ENCODE data around the gene UBE2G1. TPM values are rescaled to one million over a fixed set of nuclear protein-coding genes. Genes with fewer than 3 reads are reported as not detected.
"Not testable (repeated sequence)": the region's sequence is repeated elsewhere in the genome, so short reads cannot be mapped to it uniquely, and the experiment has no call there.

UBE2G1 gene
- total RNA-seq, 2 donors from 2014 or later, result 39.5 to 58.5 TPM

DNA sequence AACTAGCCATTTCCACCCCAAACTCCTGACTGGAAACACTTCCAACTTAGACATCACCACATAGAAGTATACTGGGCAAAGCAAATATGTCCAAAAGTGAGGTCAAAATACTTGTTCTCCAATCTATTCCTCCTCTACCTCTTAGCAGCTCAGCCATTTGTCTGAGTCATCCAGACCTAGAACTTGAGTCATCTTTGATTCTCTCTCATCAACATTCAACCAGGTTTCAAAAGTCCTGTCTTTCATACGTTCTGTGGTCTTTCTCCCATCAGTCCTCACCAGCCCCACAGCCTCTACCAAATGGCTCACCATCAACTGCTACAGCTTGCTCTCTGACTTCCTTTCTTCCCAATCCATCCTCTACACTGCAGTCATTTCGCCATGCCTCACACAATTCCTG lies 109.5 kb downstream of the UBE2G1 start:
- Histone ChIP-seq H3K4me3 (no peak overlapping the region), H3K27ac (no peak overlapping the region), H3K4me1 (peaks cover 0 to 4% of the 10 kb centered on the region in 2 donors), H3K36me3 (no peaks in the 10 kb centered on the region), H3K27me3 (no peaks in the 10 kb centered on the region), H3K9me3 (peaks cover 0 to 12% of the 10 kb centered on the region in 2 donors)
- DNase-seq (ENCODE audit: low spot score), result no peak
- TF ChIP-seq, protein P1, sequence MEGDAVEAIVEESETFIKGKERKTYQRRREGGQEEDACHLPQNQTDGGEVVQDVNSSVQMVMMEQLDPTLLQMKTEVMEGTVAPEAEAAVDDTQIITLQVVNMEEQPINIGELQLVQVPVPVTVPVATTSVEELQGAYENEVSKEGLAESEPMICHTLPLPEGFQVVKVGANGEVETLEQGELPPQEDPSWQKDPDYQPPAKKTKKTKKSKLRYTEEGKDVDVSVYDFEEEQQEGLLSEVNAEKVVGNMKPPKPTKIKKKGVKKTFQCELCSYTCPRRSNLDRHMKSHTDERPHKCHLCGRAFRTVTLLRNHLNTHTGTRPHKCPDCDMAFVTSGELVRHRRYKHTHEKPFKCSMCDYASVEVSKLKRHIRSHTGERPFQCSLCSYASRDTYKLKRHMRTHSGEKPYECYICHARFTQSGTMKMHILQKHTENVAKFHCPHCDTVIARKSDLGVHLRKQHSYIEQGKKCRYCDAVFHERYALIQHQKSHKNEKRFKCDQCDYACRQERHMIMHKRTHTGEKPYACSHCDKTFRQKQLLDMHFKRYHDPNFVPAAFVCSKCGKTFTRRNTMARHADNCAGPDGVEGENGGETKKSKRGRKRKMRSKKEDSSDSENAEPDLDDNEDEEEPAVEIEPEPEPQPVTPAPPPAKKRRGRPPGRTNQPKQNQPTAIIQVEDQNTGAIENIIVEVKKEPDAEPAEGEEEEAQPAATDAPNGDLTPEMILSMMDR (IDR thresholded peaks at IDR 0.05), result no peak

DNA sequence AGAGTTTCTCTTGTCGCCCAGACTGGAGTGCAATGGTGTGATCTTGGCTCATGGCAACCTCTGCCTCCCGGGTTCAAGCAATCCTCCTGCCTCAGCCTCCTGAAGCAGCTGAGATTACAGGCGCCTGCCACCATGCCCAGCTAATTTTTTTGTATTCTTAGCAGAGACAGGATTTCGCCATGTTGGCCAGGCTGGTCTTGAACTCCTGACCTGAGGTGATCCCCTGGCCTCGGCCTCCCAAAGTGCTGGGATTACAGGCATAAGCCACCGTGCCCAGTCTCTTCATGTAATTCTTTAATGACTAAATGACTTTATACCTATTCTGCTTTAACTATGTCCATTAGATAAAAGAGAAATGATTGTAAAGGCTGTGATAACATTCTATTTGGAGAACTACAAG lies 111.2 kb downstream of the UBE2G1 start:
- not testable (repeated sequence) for H3K27me3 ChIP-seq; DNase-seq (ENCODE audit: low spot score); H3K36me3 ChIP-seq; H3K27ac ChIP-seq; H3K4me1 ChIP-seq; H3K4me3 ChIP-seq
- peaks cover 0 to 12% of the 10 kb centered on the region in 2 donors for H3K9me3 ChIP-seq

DNA sequence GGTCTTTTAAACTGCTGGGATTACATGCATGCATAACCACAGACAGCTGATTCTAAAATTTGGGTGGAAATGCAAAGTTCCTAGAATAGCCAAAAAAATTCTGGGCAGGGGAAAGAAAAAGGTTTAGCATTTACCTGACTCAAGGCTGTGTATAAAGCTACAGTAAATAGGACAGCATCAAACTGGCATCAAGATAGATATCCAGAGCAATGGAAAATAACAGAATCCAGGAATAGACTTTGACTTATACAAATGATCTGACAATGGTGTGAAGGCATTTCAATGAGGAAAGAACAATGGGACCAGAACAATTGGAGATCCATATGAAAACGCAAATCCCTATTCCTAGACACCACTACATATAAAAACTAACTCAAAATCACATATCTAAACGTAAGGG lies 115.6 kb downstream of the UBE2G1 start:
- TF ChIP-seq, protein P1 (IDR thresholded peaks at IDR 0.05), result no peak
- H3K4me3 ChIP-seq, result no peak overlapping the region
- no peak for DNase-seq (ENCODE audit: low spot score)
- no peaks in the 10 kb centered on the region for H3K27me3 ChIP-seq
- peaks cover 0 to 29% of the 10 kb centered on the region in 2 donors for H3K4me1 ChIP-seq
- no peaks in the 10 kb centered on the region for H3K9me3 ChIP-seq
- no peaks in the 10 kb centered on the region for H3K36me3 ChIP-seq
- no peak overlapping the region for H3K27ac ChIP-seq

DNA sequence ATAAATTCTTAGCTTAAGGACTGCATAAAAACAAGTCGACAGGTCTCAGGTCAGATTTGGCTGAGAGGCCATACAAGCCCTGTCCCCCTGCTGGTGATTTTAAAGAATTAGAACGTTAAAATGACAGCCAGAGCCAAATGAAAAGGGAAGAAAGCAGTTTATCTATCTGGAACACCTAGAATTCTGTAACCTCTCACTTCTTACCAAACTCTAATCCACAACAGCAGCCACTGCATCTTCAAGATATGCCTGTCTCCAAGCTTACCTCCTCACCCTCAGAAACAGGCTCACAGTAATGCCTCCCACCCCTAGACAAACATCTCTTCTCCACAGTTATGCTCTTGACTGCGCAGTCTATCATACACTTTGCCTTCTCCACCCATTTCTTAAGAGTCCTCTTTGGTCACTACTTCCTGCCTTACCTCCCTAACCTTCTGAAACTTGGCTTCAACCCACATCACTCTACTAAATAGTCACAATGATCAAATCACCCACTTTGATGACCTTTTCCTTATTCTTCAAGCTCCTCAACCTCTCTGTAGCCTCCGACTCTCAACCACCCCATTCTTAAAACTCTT lies 116.9 kb downstream of the UBE2G1 start:
- no peak overlapping the region for H3K4me3 ChIP-seq
- H3K36me3 ChIP-seq, result no peaks in the 10 kb centered on the region
- TF ChIP-seq, protein P1 (IDR thresholded peaks at IDR 0.05), result peak in 1 of 2 donors; percentile 57
- DNase-seq (ENCODE audit: low spot score), result no peak
- peaks cover 0 to 29% of the 10 kb centered on the region in 2 donors for H3K4me1 ChIP-seq
- H3K27ac ChIP-seq, result no peak overlapping the region
- H3K27me3 ChIP-seq, result no peaks in the 10 kb centered on the region
- no peaks in the 10 kb centered on the region for H3K9me3 ChIP-seq

DNA sequence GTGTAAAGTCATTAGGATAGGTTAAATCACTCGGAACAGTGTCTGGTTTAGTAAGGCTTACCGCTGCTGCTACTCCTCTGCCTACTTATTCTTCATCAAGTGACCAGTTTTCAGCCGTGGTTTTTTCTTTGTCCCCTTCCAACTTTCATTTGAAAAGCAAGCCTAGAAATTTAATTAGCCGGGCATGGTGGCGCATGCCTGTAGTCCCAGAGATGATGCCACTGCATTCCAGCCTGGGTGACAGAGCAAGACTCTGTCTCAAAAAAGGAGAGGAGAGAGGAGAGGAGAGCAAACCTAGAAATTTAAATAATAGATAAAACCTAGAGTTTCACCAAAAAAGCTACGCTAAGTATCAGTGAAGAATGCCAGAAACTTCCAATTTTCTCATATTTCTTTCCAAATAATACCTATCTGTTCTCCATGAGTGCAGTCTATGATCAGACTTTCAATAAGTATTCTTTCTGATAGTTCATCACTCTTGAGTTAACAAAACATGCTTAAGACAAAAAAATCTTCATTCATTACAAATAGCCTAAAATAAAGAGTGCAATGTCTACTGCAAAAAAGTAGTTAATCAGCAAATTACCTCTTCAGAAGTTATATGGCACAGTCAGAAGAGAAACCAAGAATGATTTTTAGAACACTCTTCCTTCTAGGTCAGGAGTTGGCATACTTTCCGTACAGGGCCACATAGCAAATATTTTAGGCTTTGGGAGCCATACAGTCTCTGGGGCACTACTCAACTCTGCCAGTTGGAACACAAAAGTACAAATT lies 117.8 kb downstream of the UBE2G1 start:
- H3K36me3 ChIP-seq, result no peaks in the 10 kb centered on the region
- H3K4me1 ChIP-seq, result peaks cover 0 to 36% of the 10 kb centered on the region in 2 donors
- TF ChIP-seq, protein P1 (IDR thresholded peaks at IDR 0.05), result no peak

DNA sequence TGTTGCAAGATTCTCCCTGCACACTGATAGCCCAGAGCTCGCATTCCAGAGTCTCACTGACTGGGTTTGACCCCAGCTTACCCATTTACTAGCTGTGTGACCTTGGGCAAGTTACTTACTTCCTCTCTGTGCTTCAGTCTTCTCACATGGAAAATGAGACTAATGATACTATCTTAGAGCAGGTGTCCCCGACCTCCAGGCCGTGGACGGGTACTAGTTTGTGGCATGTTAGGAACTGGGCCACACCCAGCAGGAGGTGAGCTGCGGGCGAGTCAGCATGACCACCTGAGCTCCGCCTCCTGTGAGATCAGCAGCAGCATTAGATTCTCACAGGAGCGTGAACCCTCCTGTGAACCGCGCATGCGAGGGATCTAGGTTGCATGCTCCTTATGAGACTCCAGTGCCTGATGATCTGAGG lies 118.5 kb downstream of the UBE2G1 start:
- H3K36me3 ChIP-seq, result no peaks in the 10 kb centered on the region
- H3K4me1 ChIP-seq, result peaks cover 0 to 40% of the 10 kb centered on the region in 2 donors
- no peak overlapping the region for H3K27ac ChIP-seq

More for the DNA sequence above, 117.8 kb downstream of the UBE2G1 start:
- DNase-seq (ENCODE audit: low spot score), result no peak
- H3K27me3 ChIP-seq, result no peaks in the 10 kb centered on the region
- no peak overlapping the region for H3K27ac ChIP-seq
- H3K4me3 ChIP-seq, result no peak overlapping the region
- H3K9me3 ChIP-seq, result no peaks in the 10 kb centered on the region

More for the DNA sequence above, 118.5 kb downstream of the UBE2G1 start:
- no peak for DNase-seq (ENCODE audit: low spot score)
- no peak overlapping the region for H3K4me3 ChIP-seq
- H3K9me3 ChIP-seq, result no peaks in the 10 kb centered on the region
- no peaks in the 10 kb centered on the region for H3K27me3 ChIP-seq
- TF ChIP-seq, protein P1 (IDR thresholded peaks at IDR 0.05), result no peak
